Trophoblast cell (in vitro differentiated cells and primary cell): ENCODE results near the gene INS.
A peak's percentile ranks its signal among the peaks of the same experiment; 100 is the strongest.

Experiments used
- DNase-seq, 2 donors: peaks; one replicate each; pipeline ENCODE4 v3.0.0-alpha.2; 2016
- H2AFZ ChIP-seq: 2 replicates; pipeline ENCODE4 v1.6.1; 2013; ENCODE audit warnings: low read length, moderate library complexity, mild to moderate bottlenecking; ENCODE audit not compliant: insufficient read depth, poor library complexity
- H2AK5ac ChIP-seq: 2 replicates; pipeline ENCODE4 v1.6.1; 2013; ENCODE audit warnings: mild to moderate bottlenecking, low read length
- H2BK120ac ChIP-seq: 2 replicates; pipeline ENCODE4 v1.6.1; 2013; ENCODE audit warnings: low read length, mild to moderate bottlenecking, moderate library complexity; ENCODE audit not compliant: insufficient read depth, poor library complexity
- H2BK12ac ChIP-seq: 2 replicates; pipeline ENCODE4 v1.6.1; 2013; ENCODE audit warnings: mild to moderate bottlenecking, low read length, moderate library complexity
- H2BK5ac ChIP-seq: 2 replicates; pipeline ENCODE4 v1.6.1; 2013; ENCODE audit warnings: low read length, low read depth, moderate library complexity, mild to moderate bottlenecking; ENCODE audit not compliant: poor library complexity
- H3K14ac ChIP-seq: 2 replicates; pipeline ENCODE4 v1.6.1; 2013; ENCODE audit warnings: mild to moderate bottlenecking, low read length
- H3K18ac ChIP-seq: 2 replicates; pipeline ENCODE4 v1.6.1; 2013; ENCODE audit warnings: mild to moderate bottlenecking, low read length
- H3K23ac ChIP-seq: 2 replicates; pipeline ENCODE4 v1.6.1; 2013; ENCODE audit warnings: low read length
- H3K27ac ChIP-seq: 2 replicates; pipeline ENCODE4 v1.5.1; 2013; ENCODE audit warnings: low read depth, mild to moderate bottlenecking, inconsistent platforms, low read length, moderate library complexity
- H3K27me3 ChIP-seq: 2 replicates; pipeline ENCODE4 v1.6.1; 2013; ENCODE audit warnings: inconsistent platforms, mild to moderate bottlenecking, low read length, moderate library complexity; ENCODE audit not compliant: insufficient read depth
- H3K36me3 ChIP-seq, 2 experiments: 1 replicate in 1 of 2; 2 replicates in 1 of 2; pipeline ENCODE4 v1.6.1; 2013; ENCODE audit warnings: low read length in 2 of 2, mild to moderate bottlenecking in 2 of 2, moderate library complexity in 1 of 2; ENCODE audit not compliant: insufficient read depth in 2 of 2, control insufficient read depth in 1 of 2
- H3K4ac ChIP-seq: 2 replicates; pipeline ENCODE4 v1.6.1; 2013; ENCODE audit warnings: low read depth, mild to moderate bottlenecking, low read length, moderate library complexity
- H3K4me1 ChIP-seq, 2 experiments: 1 replicate in 1 of 2; 2 replicates in 1 of 2; pipeline ENCODE4 v1.6.1; 2013; ENCODE audit warnings: low read length in 2 of 2, mild to moderate bottlenecking in 2 of 2, moderate library complexity in 1 of 2; ENCODE audit not compliant: insufficient read depth in 2 of 2, control insufficient read depth in 1 of 2
- H3K4me2 ChIP-seq: 2 replicates; pipeline ENCODE4 v1.6.1; 2013; ENCODE audit warnings: inconsistent platforms, mild to moderate bottlenecking, low read length, moderate library complexity
- H3K4me3 ChIP-seq: 2 replicates; pipeline ENCODE4 v1.5.1; 2013; ENCODE audit warnings: mild to moderate bottlenecking, low read depth, low read length, inconsistent platforms
- H3K79me1 ChIP-seq: one replicate; pipeline ENCODE4 v1.6.1; 2013; ENCODE audit warnings: low read length
- H3K79me2 ChIP-seq: 2 replicates; pipeline ENCODE4 v1.6.1; 2013; ENCODE audit warnings: low read length, mild to moderate bottlenecking; ENCODE audit not compliant: control insufficient read depth, insufficient read depth, poor library complexity
- H3K9ac ChIP-seq: 2 replicates; pipeline ENCODE4 v1.6.1; 2013; ENCODE audit warnings: mild to moderate bottlenecking, low read length
- H3K9me3 ChIP-seq: 2 replicates; pipeline ENCODE4 v1.6.1; 2013; ENCODE audit warnings: low read depth, mild to moderate bottlenecking, control low read depth, inconsistent platforms, low read length; ENCODE audit not compliant: insufficient read depth
- H4K12ac ChIP-seq: 2 replicates; pipeline ENCODE4 v1.6.1; 2013; ENCODE audit warnings: low read depth, mild to moderate bottlenecking, low read length, moderate library complexity
- H4K8ac ChIP-seq: 2 replicates; pipeline ENCODE4 v1.6.1; 2013; ENCODE audit warnings: low read depth, mild to moderate bottlenecking, low read length, moderate library complexity
- H4K91ac ChIP-seq: one replicate; pipeline ENCODE4 v1.6.1; 2013; ENCODE audit warnings: low read depth, mild to moderate bottlenecking, low read length, moderate library complexity
- WGBS: extraction: QIAGEN DNeasy Blood & Tissue Kit; methylation state at CpG from one replicate; pipeline ENCODE4 v1.1.7; 2013; ENCODE audit warnings: missing lambda C conversion rate; ENCODE audit not compliant: insufficient read length, insufficient coverage; ENCODE audit errors: extremely low coverage; 5-methylcytosine and 5-hydroxymethylcytosine counted together

Gene INS

DNA sequence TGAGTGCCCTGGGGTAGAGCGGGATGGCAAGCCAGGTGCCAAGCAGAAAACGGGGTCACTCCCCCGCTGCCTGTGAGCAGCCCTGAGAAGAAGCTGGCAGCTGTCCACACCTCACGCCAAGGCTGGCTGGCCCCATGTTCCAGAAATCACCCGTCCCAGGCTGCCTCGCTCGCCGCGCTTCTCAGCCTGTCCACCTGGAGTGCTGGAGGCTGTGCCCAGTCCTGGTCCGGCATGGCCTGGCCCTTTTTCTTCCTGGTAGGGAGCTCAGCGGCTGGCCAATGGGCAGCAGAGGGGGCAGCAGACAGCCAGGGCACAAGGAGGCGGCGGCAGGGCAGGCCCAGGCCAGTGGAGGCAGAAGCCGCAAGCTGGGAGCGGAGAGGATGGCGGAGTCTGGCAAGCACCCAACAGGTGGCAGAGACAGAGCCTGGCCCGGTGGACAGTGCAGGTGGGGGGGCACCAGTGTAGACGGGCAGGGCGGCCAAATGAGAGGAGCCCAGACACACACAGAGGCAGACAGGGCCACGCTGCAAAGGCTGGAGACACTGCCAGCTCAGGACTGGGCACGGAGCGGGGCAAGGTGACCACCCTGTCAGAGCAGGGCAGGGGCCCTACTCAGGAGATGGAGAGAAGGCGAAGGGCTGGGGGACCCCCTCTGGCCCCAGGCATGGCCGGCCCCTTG, 47.8 kb upstream of the INS start:
- H3K36me3 ChIP-seq: no peaks in the 10 kb centered on the region
- H3K27ac ChIP-seq: no peak overlapping the region
- peak overlapping the region; percentile 33 for H3K18ac ChIP-seq
- no peak overlapping the region for H3K4me2 ChIP-seq
- no peak overlapping the region for H4K8ac ChIP-seq
- no CpG with 5 or more reads among the region's 24 CpGs for WGBS
- H4K91ac ChIP-seq: peak overlapping the region; percentile 59
- no peak overlapping the region for H2AFZ ChIP-seq
- peaks cover 3% of the 10 kb centered on the region for H3K79me1 ChIP-seq
- H3K14ac ChIP-seq: no peak overlapping the region
- no peak overlapping the region for H3K4ac ChIP-seq
- H3K9ac ChIP-seq: no peak overlapping the region
- H2AK5ac ChIP-seq: peak overlapping the region; percentile 14
- H2BK5ac ChIP-seq: no peak overlapping the region
- H3K9me3 ChIP-seq: peaks cover 6% of the 10 kb centered on the region
- peak; percentile 42 to 52 for DNase-seq
- H3K23ac ChIP-seq: no peak overlapping the region
- H3K4me3 ChIP-seq: no peak overlapping the region
- no peak overlapping the region for H4K12ac ChIP-seq
- no peaks in the 10 kb centered on the region for H3K79me2 ChIP-seq
- H2BK120ac ChIP-seq: no peak overlapping the region
- peak overlapping the region; percentile 35 for H2BK12ac ChIP-seq
- H3K27me3 ChIP-seq: no peaks in the 10 kb centered on the region
- peaks cover 19 to 21% of the 10 kb centered on the region in 2 experiments for H3K4me1 ChIP-seq

DNA sequence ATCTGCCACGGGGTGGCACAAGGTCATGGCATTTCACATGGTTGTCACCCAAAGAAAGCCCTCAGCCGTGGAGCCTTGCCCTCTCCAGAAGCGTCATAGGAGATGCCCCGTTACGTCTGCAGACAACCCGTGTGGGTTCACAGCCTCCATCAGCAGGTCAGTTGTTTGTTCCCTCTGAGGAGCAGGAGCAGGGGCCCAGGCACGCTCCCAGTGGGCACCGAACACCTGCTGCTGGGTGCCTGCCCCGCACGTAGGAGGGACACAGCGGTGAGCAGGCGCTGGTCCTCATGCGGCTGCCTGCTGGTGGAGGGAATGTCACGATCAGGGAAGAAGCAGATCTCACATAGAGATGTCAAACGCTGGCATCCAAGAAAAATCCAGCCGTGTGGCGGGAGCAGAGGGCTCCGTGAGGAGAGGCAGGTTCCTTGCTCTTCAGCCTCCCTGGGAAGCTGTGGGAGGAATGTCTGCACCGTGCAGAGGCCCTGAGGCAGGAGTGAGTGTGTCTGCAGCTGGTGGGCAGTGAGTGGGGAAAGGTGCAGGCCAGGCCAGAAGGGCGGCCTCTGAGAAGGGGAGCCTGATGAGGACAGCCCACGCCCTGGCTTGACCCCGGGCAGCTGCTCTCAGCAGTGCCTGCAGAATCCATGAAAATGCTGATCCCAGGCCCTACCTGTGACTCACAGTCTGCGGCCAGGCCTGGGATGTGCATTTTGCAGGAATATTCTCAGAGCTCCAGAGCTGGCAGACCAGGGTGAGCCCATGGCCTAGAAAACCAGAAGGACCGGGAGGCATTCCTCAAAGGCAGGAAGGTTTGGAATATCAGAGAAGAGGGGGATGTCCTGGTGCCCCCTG, 47.0 kb upstream of the INS start:
- H3K14ac ChIP-seq: no peak overlapping the region
- H3K27ac ChIP-seq: no peak overlapping the region
- peaks cover 6% of the 10 kb centered on the region for H3K9me3 ChIP-seq
- no peaks in the 10 kb centered on the region for H3K36me3 ChIP-seq
- H2BK120ac ChIP-seq: no peak overlapping the region
- peaks cover 22 to 26% of the 10 kb centered on the region in 2 experiments for H3K4me1 ChIP-seq
- H2AK5ac ChIP-seq: no peak overlapping the region
- whole genome bisulfite sequencing: no CpG with 5 or more reads among the region's 24 CpGs
- H3K18ac ChIP-seq: peak overlapping the region; percentile 14
- no peak overlapping the region for H2AFZ ChIP-seq
- no peak overlapping the region for H4K12ac ChIP-seq
- H3K27me3 ChIP-seq: no peaks in the 10 kb centered on the region
- H4K8ac ChIP-seq: no peak overlapping the region
- H2BK12ac ChIP-seq: no peak overlapping the region
- peak; percentile 99 for DNase-seq
- H4K91ac ChIP-seq: no peak overlapping the region
- H3K4ac ChIP-seq: no peak overlapping the region
- no peak overlapping the region for H3K9ac ChIP-seq
- H3K79me2 ChIP-seq: no peaks in the 10 kb centered on the region
- no peak overlapping the region for H3K23ac ChIP-seq
- no peak overlapping the region for H3K4me2 ChIP-seq
- H3K79me1 ChIP-seq: peaks cover 3% of the 10 kb centered on the region
- H3K4me3 ChIP-seq: no peak overlapping the region
- H2BK5ac ChIP-seq: no peak overlapping the region

- Histone ChIP-seq H2AK5ac (no peak overlapping the region), H2BK5ac (no peak overlapping the region), H3K4me2 (no peak overlapping the region), H3K36me3 (no peaks in the 10 kb centered on the region), H3K4me3 (no peak overlapping the region), H3K4me1 (peaks cover 28 to 31% of the 10 kb centered on the region in 2 experiments), H4K12ac (no peak overlapping the region), H2BK12ac (no peak overlapping the region), H3K79me1 (peaks cover 3% of the 10 kb centered on the region), H3K4ac (no peak overlapping the region), H3K18ac (no peak overlapping the region), H3K27ac (no peak overlapping the region), H2BK120ac (no peak overlapping the region), H3K9me3 (peaks cover 6% of the 10 kb centered on the region), H2AFZ (no peak overlapping the region), H3K23ac (no peak overlapping the region), H3K79me2 (no peaks in the 10 kb centered on the region), H3K14ac (no peak overlapping the region), H3K27me3 (no peaks in the 10 kb centered on the region), H3K9ac (no peak overlapping the region), H4K8ac (no peak overlapping the region), H4K91ac (no peak overlapping the region)
- no CpG with 5 or more reads among the region's 11 CpGs for WGBS
- no peak for DNase-seq
Observed at GRCh38 chr11:2207212-2207611, 46.2 kb upstream of the INS start.

DNA sequence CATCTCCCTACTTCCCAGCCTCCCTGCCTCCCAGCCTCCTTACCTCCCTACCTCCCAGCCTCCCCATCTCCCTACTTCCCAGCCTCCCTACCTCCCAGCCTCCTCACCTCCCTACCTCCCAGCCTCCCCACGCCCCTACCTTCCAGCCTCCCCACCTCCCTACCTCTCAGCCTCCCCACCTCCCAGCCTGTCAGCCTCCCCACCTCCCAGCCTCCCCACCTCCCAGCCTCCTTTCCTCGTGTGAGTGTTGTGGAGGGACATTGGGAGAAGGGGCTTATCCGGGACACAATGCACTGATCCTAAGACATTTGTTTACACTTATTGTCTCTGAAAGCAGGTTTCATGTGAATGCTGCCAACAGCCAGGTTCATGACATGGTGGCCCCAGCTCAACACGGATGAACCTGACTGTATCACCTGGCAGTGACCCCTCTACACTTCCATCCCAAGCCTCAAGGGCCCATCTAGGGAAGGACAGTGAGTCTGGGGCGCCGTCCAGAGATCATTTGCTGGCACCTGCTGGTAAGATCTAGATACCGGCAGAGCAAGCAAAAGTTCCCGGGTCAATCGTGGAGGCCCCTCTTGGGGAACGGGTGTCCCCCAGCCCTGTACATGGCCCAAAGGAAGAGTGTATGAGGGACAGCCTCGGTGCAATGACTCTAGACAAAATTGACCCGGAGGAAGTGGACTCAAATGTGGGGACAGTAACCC, 45.1 kb upstream of the INS start:
- Histone ChIP-seq H4K91ac (no peak overlapping the region), H3K27me3 (no peaks in the 10 kb centered on the region), H2BK5ac (no peak overlapping the region), H4K12ac (no peak overlapping the region), H3K79me2 (no peaks in the 10 kb centered on the region), H3K4ac (no peak overlapping the region), H3K9ac (no peak overlapping the region), H2BK120ac (no peak overlapping the region), H2BK12ac (no peak overlapping the region), H3K79me1 (peaks cover 6% of the 10 kb centered on the region), H3K9me3 (peaks cover 6% of the 10 kb centered on the region), H3K4me2 (no peak overlapping the region), H4K8ac (no peak overlapping the region), H3K36me3 (no peaks in the 10 kb centered on the region), H3K18ac (no peak overlapping the region), H3K4me1 (peaks cover 34 to 36% of the 10 kb centered on the region in 2 experiments), H2AFZ (no peak overlapping the region), H3K27ac (no peak overlapping the region), H3K23ac (no peak overlapping the region), H2AK5ac (no peak overlapping the region), H3K14ac (no peak overlapping the region), H3K4me3 (no peak overlapping the region)
- no CpG with 5 or more reads among the region's 12 CpGs for WGBS
- DNase-seq: no peak
